ENCODE results near the gene DHX35.

Gene DHX35

DNA sequence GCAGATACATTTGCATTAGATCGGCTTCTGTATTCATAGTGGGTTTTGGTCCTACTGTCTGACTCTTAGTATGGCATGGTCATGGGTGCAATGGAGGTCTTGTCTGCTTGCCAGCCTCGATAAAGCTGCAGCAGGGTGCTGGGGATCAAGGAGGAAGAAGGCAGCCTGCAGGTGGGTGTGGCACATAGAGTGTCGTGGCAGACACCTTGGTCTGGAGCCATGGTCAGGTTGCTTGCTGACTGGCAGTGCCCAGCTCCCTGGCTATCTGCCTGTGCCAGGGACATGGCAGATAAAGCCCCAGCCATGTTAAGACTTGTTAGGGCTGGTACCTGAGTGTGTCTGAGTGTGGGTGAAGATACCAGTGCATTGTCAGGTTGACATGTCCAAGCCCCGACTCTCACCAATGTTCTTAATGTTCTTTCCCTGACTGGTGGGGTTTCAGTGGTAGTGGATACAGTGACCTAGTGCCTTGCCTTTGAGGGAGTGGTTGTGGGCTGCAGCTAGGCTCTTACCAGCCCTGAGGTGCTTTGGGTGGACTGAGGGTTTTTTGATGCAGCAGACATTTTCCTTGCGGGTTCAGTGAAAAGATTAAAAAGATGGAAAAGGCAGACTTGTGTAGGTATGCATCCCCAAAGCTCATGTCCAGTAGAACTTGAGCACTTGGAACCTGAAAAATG, 34.1 kb upstream of the DHX35 start:
- H3K9ac ChIP-seq (ENCODE audit: low read depth, low read length), result peak overlapping the region; percentile 13; the same call in 1 of the 2 replicates
- H3K36me3 ChIP-seq (ENCODE audit: insufficient read depth, low read depth, low read length), result peaks cover 7% of the 10 kb centered on the region; the same call in 1 of the 2 replicates
- no peak overlapping the region for H3K27ac ChIP-seq (ENCODE audit: low read length)
- no peaks in the 10 kb centered on the region for H3K27me3 ChIP-seq (ENCODE audit: insufficient read depth, low read length)
- H3K4me1 ChIP-seq (ENCODE audit: insufficient read depth, low read length), result peaks cover 13% of the 10 kb centered on the region; the same call in 1 of the 2 replicates
- peak overlapping the region; percentile 96 for H3K4me3 ChIP-seq (ENCODE audit: low read length)
- H3K9me3 ChIP-seq (ENCODE audit: insufficient read depth, low read depth, low read length), result no peaks in the 10 kb centered on the region

DNA sequence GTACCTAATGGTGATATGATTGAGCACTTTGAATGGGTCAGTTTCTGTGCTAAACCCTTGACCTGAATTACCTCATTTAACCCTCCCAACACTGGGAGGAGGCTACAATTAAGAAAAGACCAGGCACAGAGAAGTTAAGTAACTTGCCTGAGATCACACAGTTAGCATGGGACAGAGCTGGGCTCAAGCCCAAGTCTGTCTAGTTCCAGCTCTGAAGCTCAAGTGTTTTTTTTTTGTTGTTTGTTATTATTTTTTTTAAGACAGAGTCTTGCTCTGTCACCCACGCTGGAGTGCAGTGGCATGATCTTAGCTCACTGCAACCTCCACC, 31.9 kb upstream of the DHX35 start:
- peaks cover 11% of the 10 kb centered on the region; the same call in 1 of the 2 replicates for H3K36me3 ChIP-seq (ENCODE audit: insufficient read depth, low read depth, low read length)
- no peaks in the 10 kb centered on the region for H3K27me3 ChIP-seq (ENCODE audit: insufficient read depth, low read length)
- H3K9ac ChIP-seq (ENCODE audit: low read depth, low read length), result no peak overlapping the region
- no peak overlapping the region for H3K4me3 ChIP-seq (ENCODE audit: low read length)
- H3K27ac ChIP-seq (ENCODE audit: low read length), result no peak overlapping the region
- no peaks in the 10 kb centered on the region for H3K9me3 ChIP-seq (ENCODE audit: insufficient read depth, low read depth, low read length)
- peaks cover 13% of the 10 kb centered on the region; the same call in 1 of the 2 replicates for H3K4me1 ChIP-seq (ENCODE audit: insufficient read depth, low read length)

DNA sequence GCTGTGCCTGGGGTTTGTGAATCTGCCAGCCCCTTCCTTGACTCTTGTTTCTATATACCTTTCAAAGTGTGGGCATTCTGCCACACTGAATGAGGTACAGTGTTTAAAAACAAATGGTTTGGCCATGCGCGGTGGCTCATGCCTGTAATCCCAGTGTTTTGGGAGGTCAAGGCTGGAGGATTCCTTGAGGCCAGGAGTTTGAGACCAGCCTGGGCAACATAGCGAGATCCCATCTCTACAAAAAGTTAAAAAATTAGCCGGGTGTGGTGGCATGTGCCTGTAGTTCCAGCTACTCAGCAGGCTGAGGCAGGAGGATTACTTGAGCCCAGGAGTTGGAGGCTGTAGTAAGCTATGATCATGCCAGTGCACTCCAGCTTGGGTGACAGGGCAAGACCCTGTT, 30.2 kb upstream of the DHX35 start:
- H3K4me3 ChIP-seq (ENCODE audit: low read length), result no peak overlapping the region
- H3K27me3 ChIP-seq (ENCODE audit: insufficient read depth, low read length), result no peaks in the 10 kb centered on the region
- H3K9me3 ChIP-seq (ENCODE audit: insufficient read depth, low read depth, low read length), result no peaks in the 10 kb centered on the region
- H3K4me1 ChIP-seq (ENCODE audit: insufficient read depth, low read length), result peaks cover 13% of the 10 kb centered on the region; the same call in 1 of the 2 replicates
- H3K9ac ChIP-seq (ENCODE audit: low read depth, low read length), result no peak overlapping the region
- peaks cover 11% of the 10 kb centered on the region; the same call in 1 of the 2 replicates for H3K36me3 ChIP-seq (ENCODE audit: insufficient read depth, low read depth, low read length)
- H3K27ac ChIP-seq (ENCODE audit: low read length), result no peak overlapping the region

DNA sequence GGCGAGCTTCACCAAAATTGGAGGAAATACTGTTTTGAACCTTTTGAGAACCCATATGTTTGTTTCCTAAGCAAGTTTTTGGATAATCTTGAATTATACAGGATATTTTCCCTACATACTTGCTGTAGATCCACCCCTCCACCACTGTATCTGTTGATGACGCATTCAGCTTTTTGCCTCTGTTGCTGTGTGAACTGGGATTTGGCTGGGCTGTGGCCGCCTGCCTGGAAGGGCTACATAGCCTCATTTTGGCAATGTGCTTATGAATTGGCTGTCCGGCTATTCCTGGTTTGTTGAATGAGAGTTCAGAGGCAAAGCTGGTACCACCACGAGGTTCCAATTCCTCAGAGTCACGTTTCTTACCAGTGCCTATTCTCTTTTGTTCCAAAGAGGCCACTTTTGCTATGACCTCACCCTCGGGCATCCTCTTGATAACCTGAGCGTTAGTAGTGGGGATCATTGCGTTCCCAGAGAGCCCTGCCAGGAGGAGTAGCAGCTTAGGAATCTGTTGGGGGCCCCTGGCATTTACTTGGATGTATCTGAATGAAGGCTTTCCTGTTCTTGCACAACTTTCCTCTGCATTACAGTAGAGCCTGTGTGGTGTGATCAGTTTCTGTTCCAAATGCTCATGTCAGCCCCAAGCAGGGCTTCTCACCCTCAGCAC, 29.6 kb upstream of the DHX35 start:
- no peak overlapping the region for H3K9ac ChIP-seq (ENCODE audit: low read depth, low read length)
- H3K27me3 ChIP-seq (ENCODE audit: insufficient read depth, low read length), result no peaks in the 10 kb centered on the region
- no peak overlapping the region for H3K27ac ChIP-seq (ENCODE audit: low read length)
- peaks cover 12% of the 10 kb centered on the region; the same call in 1 of the 2 replicates for H3K36me3 ChIP-seq (ENCODE audit: insufficient read depth, low read depth, low read length)
- H3K4me1 ChIP-seq (ENCODE audit: insufficient read depth, low read length), result peaks cover 16% of the 10 kb centered on the region; the same call in 1 of the 2 replicates
- no peak overlapping the region for H3K4me3 ChIP-seq (ENCODE audit: low read length)
- H3K9me3 ChIP-seq (ENCODE audit: insufficient read depth, low read depth, low read length), result no peaks in the 10 kb centered on the region

DNA sequence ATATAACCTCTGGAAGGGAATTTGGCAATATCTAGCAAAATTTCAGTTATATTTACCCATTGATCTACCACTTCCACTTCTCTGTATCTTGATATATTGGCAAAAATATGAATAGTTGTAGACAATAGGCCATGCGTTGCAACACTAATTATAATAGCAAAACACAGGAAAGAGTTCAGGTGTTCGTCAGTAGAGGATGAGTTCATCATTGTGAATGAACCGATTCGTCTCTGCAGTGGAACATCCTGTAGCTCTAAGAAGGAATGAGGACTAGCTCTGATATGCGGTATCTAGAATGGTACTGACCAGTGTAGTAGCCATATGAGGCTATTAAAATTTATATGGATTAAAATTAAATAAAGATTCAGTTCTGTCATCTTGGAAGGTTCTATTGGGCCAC, 27.6 kb upstream of the DHX35 start:
- H3K36me3 ChIP-seq (ENCODE audit: insufficient read depth, low read depth, low read length), result peaks cover 31% of the 10 kb centered on the region
- no peaks in the 10 kb centered on the region for H3K9me3 ChIP-seq (ENCODE audit: insufficient read depth, low read depth, low read length)
- peaks cover 8% of the 10 kb centered on the region; the same call in 1 of the 2 replicates for H3K4me1 ChIP-seq (ENCODE audit: insufficient read depth, low read length)
- no peak overlapping the region for H3K9ac ChIP-seq (ENCODE audit: low read depth, low read length)
- H3K4me3 ChIP-seq (ENCODE audit: low read length), result no peak overlapping the region
- no peaks in the 10 kb centered on the region for H3K27me3 ChIP-seq (ENCODE audit: insufficient read depth, low read length)
- H3K27ac ChIP-seq (ENCODE audit: low read length), result no peak overlapping the region

DNA sequence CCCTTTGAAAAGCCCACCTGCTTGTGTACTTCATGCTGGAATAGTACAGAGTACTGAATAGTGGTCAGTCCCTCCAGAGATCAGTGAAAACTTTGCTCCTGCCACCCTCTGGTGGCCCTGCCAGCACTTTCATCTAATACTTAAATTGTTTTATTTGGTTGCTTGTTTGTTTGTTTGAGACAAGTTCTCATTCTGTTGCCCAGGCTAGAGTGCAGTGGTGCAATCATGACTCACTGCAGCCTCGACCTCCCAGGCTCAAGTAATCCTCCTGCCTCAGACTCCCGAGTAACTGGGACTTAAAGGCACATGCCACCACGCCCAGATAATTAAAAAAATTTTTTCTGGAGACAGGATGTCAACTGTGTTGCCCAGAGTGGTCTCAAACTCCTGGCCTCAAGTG, 26.9 kb upstream of the DHX35 start:
- H3K4me1 ChIP-seq (ENCODE audit: insufficient read depth, low read length), result peaks cover 8% of the 10 kb centered on the region; the same call in 1 of the 2 replicates
- no peaks in the 10 kb centered on the region for H3K27me3 ChIP-seq (ENCODE audit: insufficient read depth, low read length)
- no peak overlapping the region for H3K27ac ChIP-seq (ENCODE audit: low read length)
- no peak overlapping the region for H3K4me3 ChIP-seq (ENCODE audit: low read length)
- H3K36me3 ChIP-seq (ENCODE audit: insufficient read depth, low read depth, low read length), result peaks cover 32% of the 10 kb centered on the region
- no peak overlapping the region for H3K9ac ChIP-seq (ENCODE audit: low read depth, low read length)
- H3K9me3 ChIP-seq (ENCODE audit: insufficient read depth, low read depth, low read length), result no peaks in the 10 kb centered on the region

DNA sequence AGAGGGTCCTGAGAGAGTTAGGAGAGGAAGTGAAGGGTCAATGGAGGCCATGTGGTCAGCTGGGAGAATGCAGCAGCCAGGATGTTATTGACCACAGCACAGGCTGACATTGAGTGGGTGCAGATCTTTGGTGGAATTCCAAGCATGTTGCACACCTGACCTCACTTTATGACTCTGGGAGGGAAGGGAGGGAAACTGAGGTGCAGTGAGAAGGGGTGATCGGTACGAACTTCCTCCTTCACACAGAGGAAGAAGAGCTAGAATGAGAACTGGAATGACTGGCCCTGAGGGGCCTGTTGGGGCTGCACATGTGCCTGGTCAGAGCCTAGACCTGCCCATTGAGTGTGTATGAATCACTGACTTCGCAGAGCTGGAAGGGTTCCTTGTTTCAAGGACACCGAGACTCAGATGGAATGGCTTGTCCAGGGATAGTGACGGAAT, 26.2 kb upstream of the DHX35 start:
- no peaks in the 10 kb centered on the region for H3K9me3 ChIP-seq (ENCODE audit: insufficient read depth, low read depth, low read length)
- peaks cover 8% of the 10 kb centered on the region; the same call in 1 of the 2 replicates for H3K4me1 ChIP-seq (ENCODE audit: insufficient read depth, low read length)
- H3K4me3 ChIP-seq (ENCODE audit: low read length), result no peak overlapping the region
- H3K36me3 ChIP-seq (ENCODE audit: insufficient read depth, low read depth, low read length), result peaks cover 38% of the 10 kb centered on the region
- no peaks in the 10 kb centered on the region for H3K27me3 ChIP-seq (ENCODE audit: insufficient read depth, low read length)
- no peak overlapping the region for H3K27ac ChIP-seq (ENCODE audit: low read length)
- H3K9ac ChIP-seq (ENCODE audit: low read depth, low read length), result no peak overlapping the region

DNA sequence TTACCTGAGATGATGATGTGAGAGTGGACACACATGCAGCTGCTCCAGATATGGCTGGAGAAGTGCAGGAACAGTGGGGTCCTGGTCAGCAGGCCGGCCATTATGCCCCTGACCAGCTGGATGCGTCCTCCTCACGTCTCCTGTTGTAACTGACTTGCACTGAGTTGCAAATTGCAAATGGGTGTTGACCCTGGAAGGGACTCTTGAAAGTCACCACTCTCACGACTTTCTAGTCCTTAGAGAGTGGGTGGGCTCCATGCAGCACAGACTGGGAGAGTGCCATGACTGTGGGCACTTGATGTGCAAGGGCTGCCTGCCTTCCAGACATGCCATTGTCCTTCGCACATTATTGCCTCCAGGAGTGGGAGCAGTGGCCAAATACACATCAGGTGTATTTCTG, 25.1 kb upstream of the DHX35 start:
- H3K9me3 ChIP-seq (ENCODE audit: insufficient read depth, low read depth, low read length), result no peaks in the 10 kb centered on the region
- no peak overlapping the region for H3K4me3 ChIP-seq (ENCODE audit: low read length)
- no peak overlapping the region for H3K9ac ChIP-seq (ENCODE audit: low read depth, low read length)
- no peak overlapping the region for H3K27ac ChIP-seq (ENCODE audit: low read length)
- H3K36me3 ChIP-seq (ENCODE audit: insufficient read depth, low read depth, low read length), result peaks cover 48% of the 10 kb centered on the region
- no peaks in the 10 kb centered on the region for H3K27me3 ChIP-seq (ENCODE audit: insufficient read depth, low read length)
- H3K4me1 ChIP-seq (ENCODE audit: insufficient read depth, low read length), result peaks cover 8% of the 10 kb centered on the region; the same call in 1 of the 2 replicates

DNA sequence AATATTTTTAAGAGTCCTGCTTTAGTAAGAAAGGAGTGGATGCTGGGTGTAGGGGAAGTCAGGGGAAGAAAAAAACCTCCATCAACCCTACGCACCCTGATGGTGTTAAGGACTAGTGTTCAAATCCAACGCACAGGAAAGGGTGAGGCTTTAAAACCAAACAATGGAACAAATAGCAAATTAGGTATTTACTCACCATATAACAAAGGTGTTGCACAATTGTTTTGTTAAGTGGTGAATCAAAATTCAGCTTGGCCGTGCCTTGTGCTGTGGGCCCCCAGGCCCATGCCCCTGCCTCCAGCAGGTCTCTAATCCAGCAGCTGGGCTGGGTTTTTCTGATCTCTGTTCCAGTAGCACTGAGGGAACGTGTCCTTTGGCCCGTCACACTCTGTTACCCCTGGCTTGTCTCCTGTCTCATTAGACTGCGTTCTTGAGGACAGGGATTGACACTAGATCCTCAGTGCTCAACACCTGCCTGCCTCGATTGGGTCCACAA, 24.1 kb upstream of the DHX35 start:
- Histone ChIP-seq H3K9me3 (ENCODE audit: insufficient read depth, low read depth, low read length) (no peaks in the 10 kb centered on the region), H3K36me3 (ENCODE audit: insufficient read depth, low read depth, low read length) (peaks cover 58% of the 10 kb centered on the region), H3K4me1 (ENCODE audit: insufficient read depth, low read length) (peaks cover 4% of the 10 kb centered on the region; the same call in 1 of the 2 replicates), H3K27ac (ENCODE audit: low read length) (no peak overlapping the region), H3K4me3 (ENCODE audit: low read length) (no peak overlapping the region), H3K27me3 (ENCODE audit: insufficient read depth, low read length) (no peaks in the 10 kb centered on the region), H3K9ac (ENCODE audit: low read depth, low read length) (no peak overlapping the region)

DNA sequence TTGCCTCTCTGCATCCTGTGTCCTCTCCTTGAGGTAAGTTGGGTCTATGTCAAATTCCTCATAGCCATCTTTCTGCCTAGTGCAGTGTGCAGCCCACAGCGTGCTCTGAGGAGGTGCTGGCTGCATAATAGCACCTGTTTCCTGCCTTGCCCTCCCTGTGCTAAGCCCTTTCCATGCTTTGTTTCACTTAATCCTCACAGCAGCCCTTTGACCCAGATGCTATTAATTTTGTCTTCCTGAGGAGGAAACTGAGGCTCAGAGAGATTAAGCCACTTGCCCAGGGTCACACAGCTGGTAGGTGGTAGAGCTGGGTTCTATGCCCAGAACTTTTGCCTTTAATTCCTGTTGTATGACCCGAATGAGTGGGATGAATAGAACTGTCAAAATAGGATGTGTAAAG, 22.5 kb upstream of the DHX35 start:
- H3K27ac ChIP-seq (ENCODE audit: low read length), result no peak overlapping the region
- no peak overlapping the region for H3K9ac ChIP-seq (ENCODE audit: low read depth, low read length)
- H3K9me3 ChIP-seq (ENCODE audit: insufficient read depth, low read depth, low read length), result no peaks in the 10 kb centered on the region
- H3K4me3 ChIP-seq (ENCODE audit: low read length), result no peak overlapping the region
- H3K4me1 ChIP-seq (ENCODE audit: insufficient read depth, low read length), result 0 out of 2 replicates have a peak, but pooled peaks cover 4% of the 10 kb centered on the region
- H3K27me3 ChIP-seq (ENCODE audit: insufficient read depth, low read length), result no peaks in the 10 kb centered on the region
- peaks cover 69% of the 10 kb centered on the region for H3K36me3 ChIP-seq (ENCODE audit: insufficient read depth, low read depth, low read length)

DNA sequence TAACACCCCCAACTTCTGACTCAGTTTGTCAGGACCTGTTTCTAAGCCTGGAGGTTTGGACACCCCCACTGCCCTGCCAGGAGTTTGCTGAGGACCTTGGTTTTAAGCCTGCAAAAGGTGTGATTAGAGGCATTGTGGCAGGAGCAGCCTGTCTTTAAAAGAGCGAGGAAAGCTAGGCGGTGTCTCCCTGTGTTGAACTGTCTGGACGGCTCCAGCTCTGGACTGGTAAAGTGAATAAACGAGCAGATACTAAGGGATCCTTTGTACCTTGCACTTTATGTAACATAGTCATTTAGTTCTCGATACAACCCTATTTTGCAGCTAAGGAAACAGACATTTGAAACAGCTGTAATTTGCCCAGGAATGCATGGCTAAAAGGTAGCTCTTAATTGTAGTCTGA, 21.5 kb upstream of the DHX35 start:
- Histone ChIP-seq H3K4me1 (ENCODE audit: insufficient read depth, low read length) (0 out of 2 replicates have a peak, but pooled peaks cover 4% of the 10 kb centered on the region), H3K27ac (ENCODE audit: low read length) (no peak overlapping the region), H3K4me3 (ENCODE audit: low read length) (no peak overlapping the region), H3K27me3 (ENCODE audit: insufficient read depth, low read length) (no peaks in the 10 kb centered on the region), H3K36me3 (ENCODE audit: insufficient read depth, low read depth, low read length) (peaks cover 73% of the 10 kb centered on the region), H3K9me3 (ENCODE audit: insufficient read depth, low read depth, low read length) (no peaks in the 10 kb centered on the region), H3K9ac (ENCODE audit: low read depth, low read length) (no peak overlapping the region)
